Dedifferentiated amniotic fluid mesenchymal stem cell (primary cell): ENCODE measurements around the gene KNTC1.
"Not testable (repeated sequence)": the region's sequence is repeated elsewhere in the genome, so short reads cannot be mapped to it uniquely, and the experiment has no call there.

ENCODE experiments used
- DNase-seq: peaks from one replicate; pipeline ENCODE4 v3.0.0-alpha.2; 2016; ENCODE audit errors: extremely low spot score

Gene KNTC1

GRCh38 chr12:122558745-122559641, 31.9 kb downstream of the KNTC1 start:
- DNase-seq, result no peak

- no peak for DNase-seq
These were observed 33.1 kb downstream of the KNTC1 start for GRCh38 chr12:122560138-122560537.

GRCh38 chr12:122563361-122563760, 36.3 kb downstream of the KNTC1 start:
- no peak for DNase-seq

GRCh38 chr12:122566816-122567215, 39.8 kb downstream of the KNTC1 start:
- DNase-seq, result not testable (repeated sequence)

GRCh38 chr12:122569288-122569687, 42.2 kb downstream of the KNTC1 start:
- no peak for DNase-seq

- not testable (repeated sequence) for DNase-seq
These were observed 43.0 kb downstream of the KNTC1 start for GRCh38 chr12:122570006-122570405.

GRCh38 chr12:122571821-122572220, 44.8 kb downstream of the KNTC1 start:
- no peak for DNase-seq

- not testable (repeated sequence) for DNase-seq
These were observed 56.2 kb downstream of the KNTC1 start for GRCh38 chr12:122583294-122583693.

GRCh38 chr12:122584177-122584863, 57.3 kb downstream of the KNTC1 start:
- DNase-seq, result no peak

- no peak for DNase-seq
These were observed 63.9 kb downstream of the KNTC1 start for GRCh38 chr12:122590990-122591389.

- not testable (repeated sequence) for DNase-seq
These were observed 64.9 kb downstream of the KNTC1 start for GRCh38 chr12:122591966-122592365.

GRCh38 chr12:122592543-122592942, 65.5 kb downstream of the KNTC1 start:
- not testable (repeated sequence) for DNase-seq

- no peak for DNase-seq
These were observed 66.9 kb downstream of the KNTC1 start for GRCh38 chr12:122593910-122594309.

GRCh38 chr12:122596838-122597237, 69.8 kb downstream of the KNTC1 start:
- DNase-seq, result no peak

- no peak for DNase-seq
These were observed 75.4 kb downstream of the KNTC1 start for GRCh38 chr12:122602456-122602855.

- DNase-seq, result no peak
These were observed 77.9 kb downstream of the KNTC1 start for GRCh38 chr12:122604993-122605392.

GRCh38 chr12:122609732-122610131, 82.7 kb downstream of the KNTC1 start:
- DNase-seq, result no peak

- no peak for DNase-seq
These were observed 83.2 kb downstream of the KNTC1 start for GRCh38 chr12:122610207-122610606.

GRCh38 chr12:122610911-122611310, 83.9 kb downstream of the KNTC1 start:
- no peak for DNase-seq

GRCh38 chr12:122614839-122615238, 87.8 kb downstream of the KNTC1 start:
- DNase-seq, result no peak

GRCh38 chr12:122615780-122616179, 88.7 kb downstream of the KNTC1 start:
- DNase-seq, result no peak

GRCh38 chr12:122635471-122635870, 108.4 kb downstream of the KNTC1 start:
- no peak for DNase-seq

- no peak for DNase-seq
These were observed 116.3 kb downstream of the KNTC1 start for GRCh38 chr12:122643207-122643805.
